Stimulated activated CD4-positive, alpha-beta T cell treated with anti-CD3 and anti-CD28 coated beads, Interleukin-4, amount 100 ng/mL, for 24 hours (primary cell): ENCODE results near the gene GIPC1.

ENCODE experiments used
- DNase-seq: peaks from one replicate; pipeline ENCODE4 v3.0.0-alpha.2; 2020

GIPC1 gene

DNA sequence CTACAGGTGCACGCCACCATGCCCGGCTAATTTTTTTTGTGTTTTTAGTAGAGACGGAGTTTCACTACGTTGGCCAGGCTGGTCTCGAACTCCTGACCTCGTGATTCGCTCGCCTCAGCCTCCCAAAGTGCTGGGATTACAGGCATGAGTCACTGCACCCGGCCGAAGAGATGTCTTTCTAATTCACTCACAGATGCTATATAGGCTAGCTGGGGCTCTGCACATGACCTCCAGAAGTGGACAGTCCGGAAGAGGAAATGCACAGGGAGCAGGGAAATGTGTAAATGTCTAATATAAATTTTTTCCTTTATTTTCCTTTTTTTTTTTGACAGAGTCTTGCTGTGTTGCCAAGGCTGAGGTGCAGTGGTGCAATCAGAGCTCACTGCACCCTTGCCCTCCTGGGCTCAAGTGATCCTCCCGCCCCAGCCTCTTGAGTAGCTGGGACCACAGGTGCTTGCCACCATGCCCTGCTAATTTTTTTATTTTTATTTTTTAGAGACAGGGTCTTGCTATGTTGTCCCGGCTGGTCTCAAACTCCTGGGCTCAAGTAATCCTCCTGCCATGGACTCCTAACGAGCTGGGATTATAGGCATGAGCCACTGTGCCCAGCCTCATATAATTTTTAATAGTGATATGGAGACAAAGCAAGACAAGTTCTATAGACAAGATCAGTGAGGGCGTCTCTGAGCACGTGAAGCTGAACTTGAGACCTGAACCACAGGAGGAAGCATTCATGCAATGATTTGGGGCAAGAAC lies 8.4 kb downstream of the GIPC1 start:
- DNase-seq = no peak

- no peak for DNase-seq
These were observed 13.6 kb downstream of the GIPC1 start for GRCh38 chr19:14482172-14482941.

DNA sequence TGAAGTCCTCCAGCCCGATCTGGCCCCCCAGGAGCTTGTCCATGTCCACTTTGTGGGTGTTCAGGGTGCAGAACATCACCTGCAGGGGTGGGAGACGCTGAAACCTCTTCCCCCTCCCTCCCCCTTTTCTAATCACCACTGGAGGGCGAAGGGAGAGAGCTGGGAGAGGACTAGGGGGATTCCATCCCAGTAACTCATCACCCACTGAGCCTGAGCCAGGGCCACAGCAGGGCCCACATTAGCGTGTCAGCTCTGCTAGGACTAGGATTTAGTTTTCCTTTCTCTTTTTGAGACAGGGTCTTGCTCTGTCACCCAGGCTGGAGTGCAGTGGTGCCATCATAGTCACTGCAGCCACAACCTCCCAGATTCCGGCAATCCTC lies 15.2 kb downstream of the GIPC1 start:
- no peak for DNase-seq

DNA sequence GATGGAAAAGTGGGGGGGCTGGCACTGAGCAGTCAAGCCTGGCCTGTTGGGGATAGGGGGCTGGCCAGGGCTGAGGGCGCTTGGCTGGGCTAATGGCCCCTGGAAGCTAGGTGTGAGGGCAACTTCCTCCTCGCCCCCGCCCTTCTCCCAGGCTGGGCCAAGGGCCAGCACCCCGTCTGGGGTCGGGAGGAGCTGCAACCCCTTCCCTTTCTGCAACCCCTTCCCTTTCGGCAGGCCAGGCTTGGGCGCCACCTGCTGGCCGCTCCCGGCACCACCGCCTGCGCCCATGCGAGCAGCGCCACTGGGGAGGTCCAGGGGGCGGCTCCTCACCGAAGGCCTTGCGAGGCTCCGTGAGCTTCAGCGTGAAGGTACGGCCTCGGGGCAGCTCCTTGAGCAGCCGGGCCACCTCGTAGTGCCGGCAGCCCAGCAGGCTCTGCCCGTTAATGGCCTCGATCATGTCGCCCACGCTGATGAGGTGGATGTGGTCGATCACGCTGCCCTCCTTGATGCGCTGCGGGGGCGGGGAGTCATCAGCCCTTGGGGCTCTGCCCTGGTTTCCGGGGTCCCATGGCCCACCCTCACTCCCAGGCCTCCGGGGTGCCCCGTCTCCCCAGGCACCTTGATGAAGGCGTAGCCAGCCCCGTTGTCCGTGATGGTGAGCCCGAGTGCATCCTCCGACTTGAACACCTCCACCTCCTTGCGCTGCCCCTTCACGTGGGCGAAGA lies 15.8 kb downstream of the GIPC1 start:
- DNase-seq = peak; percentile 66

- no peak for DNase-seq
These were observed 16.5 kb downstream of the GIPC1 start for GRCh38 chr19:14479309-14479974.

DNA sequence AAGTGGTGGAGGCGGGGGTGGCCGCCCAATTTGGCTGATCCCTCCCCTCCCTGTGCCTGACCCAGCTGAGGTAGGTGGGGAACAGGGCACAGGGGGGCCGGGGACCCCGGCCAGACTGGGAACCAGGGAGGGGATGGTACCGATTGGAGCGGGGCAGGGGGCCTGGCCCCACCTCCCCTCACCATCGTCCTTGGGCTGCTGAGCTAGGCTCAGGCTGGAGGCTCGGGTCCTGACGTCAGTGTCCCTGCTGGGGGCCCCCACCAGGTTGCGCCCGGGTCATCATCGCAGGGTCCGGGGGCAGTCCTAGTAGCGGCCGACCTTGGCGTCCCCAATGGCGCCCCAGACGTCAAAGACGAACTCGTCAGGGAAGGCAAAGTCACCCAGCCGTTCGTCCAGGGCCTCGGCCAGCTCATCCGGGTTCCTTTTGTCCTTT lies 17.8 kb downstream of the GIPC1 start:
- DNase-seq = no peak

- no peak for DNase-seq
These were observed 18.4 kb downstream of the GIPC1 start for GRCh38 chr19:14477418-14478112.

GRCh38 chr19:14476673-14477401 lies 19.1 kb downstream of the GIPC1 start:
- peak; percentile 18 for DNase-seq

- DNase-seq = no peak
These were observed 19.6 kb downstream of the GIPC1 start for GRCh38 chr19:14476327-14476672.

GRCh38 chr19:14475251-14476073 lies 20.5 kb downstream of the GIPC1 start, which contains the start of gene PTGER1:
TSS of gene PTGER1 (minus strand) at chr19:14475354. CDS start at chr19:14474320, 1,034 bp downstream.
- peak; percentile 19 for DNase-seq

- DNase-seq = no peak
These were observed 21.1 kb downstream of the GIPC1 start for GRCh38 chr19:14474827-14475226.

DNA sequence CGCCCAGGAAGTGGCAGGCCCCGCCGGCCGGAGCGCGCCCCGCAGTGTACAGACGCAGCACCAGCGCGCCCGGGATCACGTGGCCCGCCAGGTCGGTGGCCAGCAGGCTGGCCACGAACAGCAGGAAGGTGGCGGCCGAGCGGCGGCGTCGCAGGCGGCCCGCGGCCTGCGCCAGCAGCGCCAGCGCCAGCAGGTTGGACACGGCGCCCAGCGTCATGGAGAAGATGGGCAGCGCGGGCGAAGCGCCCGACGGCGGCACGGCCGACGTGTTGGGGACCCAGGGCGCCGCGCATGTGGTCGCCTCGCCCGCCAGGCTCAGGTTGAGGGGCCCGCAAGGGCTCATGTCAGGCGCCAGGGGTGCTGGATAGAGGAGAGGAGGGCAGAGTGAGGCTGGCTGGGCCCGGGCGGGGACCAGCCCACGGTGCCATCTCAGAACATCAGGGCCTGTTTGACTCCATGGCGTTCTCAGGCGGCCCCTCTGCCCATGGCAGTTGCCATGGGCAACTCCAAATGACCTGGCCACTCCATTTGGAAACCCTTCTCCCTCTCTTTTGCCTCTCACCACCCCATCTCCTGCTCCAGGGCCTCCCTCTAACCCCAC lies 21.8 kb downstream of the GIPC1 start:
- no peak for DNase-seq

GRCh38 chr19:14473073-14473977 lies 22.6 kb downstream of the GIPC1 start:
- DNase-seq = no peak

- DNase-seq = peak; percentile 88
These were observed 23.6 kb downstream of the GIPC1 start for GRCh38 chr19:14472202-14472938.

GRCh38 chr19:14471436-14472187 lies 24.3 kb downstream of the GIPC1 start:
- DNase-seq = no peak

- DNase-seq = no peak
These were observed 25.7 kb downstream of the GIPC1 start for GRCh38 chr19:14470031-14470876.

DNA sequence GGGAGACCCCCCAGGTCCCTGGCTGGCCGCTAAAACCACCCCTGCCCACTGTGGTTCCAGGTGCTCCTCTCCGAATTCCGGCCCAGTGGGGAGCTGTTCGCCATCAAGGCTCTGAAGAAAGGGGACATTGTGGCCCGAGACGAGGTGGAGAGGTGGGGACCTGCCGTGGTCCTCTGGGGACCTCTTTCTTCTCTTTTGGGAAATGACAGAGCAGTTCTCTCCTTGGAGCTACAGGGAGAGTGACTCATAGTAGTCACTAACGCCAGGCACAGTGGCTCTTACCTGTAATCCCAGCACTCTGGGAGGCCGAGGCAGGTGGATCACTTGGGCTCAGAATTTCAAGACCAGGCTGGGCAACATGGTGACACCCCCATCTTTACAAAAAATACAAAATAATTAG lies 28.1 kb downstream of the GIPC1 start:
- DNase-seq = no peak
